Measurements from ENCODE around the gene SORBS1. TPM values are rescaled to one million over a fixed set of nuclear protein-coding genes. Genes with fewer than 3 reads are reported as not detected.

Gene SORBS1
- total RNA-seq, 4 donors from 2014 or later, result 28.1 to 92.5 (median 41.7) TPM

- TF ChIP-seq EP300 (IDR thresholded peaks at IDR 0.05), result no peak
- no peak for TF ChIP-seq POLR2A (IDR thresholded peaks at IDR 0.05)
- no peak for TF ChIP-seq POLR2AphosphoS5 (IDR thresholded peaks at IDR 0.05)
- TF ChIP-seq CTCF (IDR thresholded peaks at IDR 0.05), result no peak
- H3K4me1 ChIP-seq, result peaks cover 38% of the 10 kb centered on the region
- DNase-seq (ENCODE audit: low spot score in 2 of 2), result no peak
- 48% methylated on average over 6 of the region's 6 CpGs for WGBS
- H3K36me3 ChIP-seq, result peaks cover 30% of the 10 kb centered on the region
- H3K27me3 ChIP-seq, result no peaks in the 10 kb centered on the region
- H3K9me3 ChIP-seq, result no peaks in the 10 kb centered on the region
- no peak overlapping the region for H3K27ac ChIP-seq
- H3K4me3 ChIP-seq, result no peak overlapping the region
These were observed 296.7 kb downstream of the SORBS1 start for GRCh38 chr10:95264227-95265051.

- no peak for TF ChIP-seq CTCF (IDR thresholded peaks at IDR 0.05)
- TF ChIP-seq POLR2AphosphoS5 (IDR thresholded peaks at IDR 0.05), result no peak
- no peak for TF ChIP-seq EP300 (IDR thresholded peaks at IDR 0.05)
- Histone ChIP-seq H3K27ac (no peak overlapping the region), H3K27me3 (no peaks in the 10 kb centered on the region), H3K4me3 (no peak overlapping the region), H3K9me3 (no peaks in the 10 kb centered on the region), H3K36me3 (peaks cover 33% of the 10 kb centered on the region), H3K4me1 (peaks cover 35% of the 10 kb centered on the region)
- no peak for DNase-seq (ENCODE audit: low spot score in 2 of 2)
- WGBS, result 61% methylated on average over 7 of the region's 7 CpGs
These were observed 297.3 kb downstream of the SORBS1 start for GRCh38 chr10:95263864-95264226.

DNA sequence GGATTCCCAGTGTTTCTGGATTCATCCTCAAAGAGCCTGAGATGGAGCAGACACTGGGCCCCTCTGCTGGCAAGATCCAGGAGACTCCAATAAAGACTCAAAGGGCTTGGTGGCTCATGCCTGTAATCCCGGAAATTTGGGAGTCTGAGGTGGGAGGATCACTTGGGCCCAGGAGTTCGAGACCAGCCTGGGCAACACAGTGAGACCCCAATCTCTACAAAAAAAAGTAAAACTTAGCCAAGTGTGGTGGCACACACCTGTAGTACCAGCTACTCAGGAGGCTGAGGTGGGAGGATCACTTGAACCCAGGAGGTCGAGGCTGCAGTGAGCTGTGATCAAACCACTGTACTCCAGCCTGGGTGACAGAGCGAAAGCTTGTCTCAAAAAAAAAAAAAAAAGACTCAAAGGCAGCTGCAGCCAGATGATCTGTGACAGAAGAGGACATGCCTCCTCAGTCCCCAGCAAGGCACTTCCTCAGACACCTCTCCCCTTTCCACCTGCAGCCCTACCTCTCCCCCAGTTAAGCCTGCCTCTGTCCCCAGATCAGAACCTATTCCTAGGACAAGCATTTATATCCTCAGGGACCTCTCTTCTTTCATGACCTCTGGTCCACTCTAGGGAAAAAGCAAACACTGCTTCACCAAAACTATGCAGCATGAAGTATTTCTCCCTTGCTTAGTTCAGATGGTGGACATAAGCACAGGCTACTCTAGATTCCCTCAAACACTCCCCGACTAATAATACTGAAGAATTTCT lies 298.2 kb downstream of the SORBS1 start:
- H3K27me3 ChIP-seq, result no peaks in the 10 kb centered on the region
- peaks cover 37% of the 10 kb centered on the region for H3K36me3 ChIP-seq

GRCh38 chr10:95261926-95262325 lies 299.2 kb downstream of the SORBS1 start:
- H3K36me3 ChIP-seq, result peaks cover 41% of the 10 kb centered on the region
- 94% methylated on average over 3 of the region's 3 CpGs for WGBS
- H3K9me3 ChIP-seq, result no peaks in the 10 kb centered on the region
- H3K4me3 ChIP-seq, result no peak overlapping the region
- H3K27ac ChIP-seq, result no peak overlapping the region
- H3K27me3 ChIP-seq, result no peaks in the 10 kb centered on the region
- peak in 1 of 2 donors; percentile 15 for DNase-seq (ENCODE audit: low spot score in 2 of 2)
- H3K4me1 ChIP-seq, result peaks cover 20% of the 10 kb centered on the region
- no peak for TF ChIP-seq POLR2AphosphoS5 (IDR thresholded peaks at IDR 0.05)
- TF ChIP-seq CTCF (IDR thresholded peaks at IDR 0.05), result no peak
- TF ChIP-seq POLR2A (IDR thresholded peaks at IDR 0.05), result no peak
- no peak for TF ChIP-seq EP300 (IDR thresholded peaks at IDR 0.05)

More for the DNA sequence above, 298.2 kb downstream of the SORBS1 start:
- 74% methylated on average over 5 of the region's 5 CpGs for WGBS
- Histone ChIP-seq H3K9me3 (no peaks in the 10 kb centered on the region), H3K4me3 (no peak overlapping the region), H3K4me1 (peaks cover 28% of the 10 kb centered on the region), H3K27ac (no peak overlapping the region)
- TF ChIP-seq POLR2AphosphoS5 (IDR thresholded peaks at IDR 0.05) (no peak), CTCF (IDR thresholded peaks at IDR 0.05) (no peak), POLR2A (IDR thresholded peaks at IDR 0.05) (no peak), EP300 (IDR thresholded peaks at IDR 0.05) (no peak)
- no peak for DNase-seq (ENCODE audit: low spot score in 2 of 2)

Other genes starting within 250 kb of the SORBS1 start
- 10 to 100 TPM; 24.9 to 44.6 (median 31.2) TPM for gene ALDH18A1, start 95.3 kb upstream of the SORBS1 start, total RNA-seq
- 10 to 100 TPM; 18.3 to 26.2 (median 22.7) TPM for gene TCTN3, start 132.6 kb upstream of the SORBS1 start, total RNA-seq
- 10 to 100 TPM in 3 of 4 donors, 1 to 10 TPM in 1; 6.3 to 18.9 (median 12.5) TPM for gene ENTPD1, start 194.8 kb upstream of the SORBS1 start, total RNA-seq

Data from suprapubic skin (tissue), 4 donors.